Activated CD4-positive, alpha-beta T cell treated with anti-CD3 and anti-CD28 coated beads, Interleukin-2, amount 50 U/mL, for 1 hour (primary cell): ENCODE results near the gene TCERG1L.
"Not testable (repeated sequence)": the region's sequence is repeated elsewhere in the genome, so short reads cannot be mapped to it uniquely, and the experiment has no call there.

Experiments
- DNase-seq: peaks from one replicate; pipeline ENCODE4 v3.0.0-alpha.2; 2020

TCERG1L gene

GRCh38 chr10:131246775-131247174 is 64.7 kb downstream of the TCERG1L start:
- no peak for DNase-seq

GRCh38 chr10:131246089-131246488 is 65.4 kb downstream of the TCERG1L start:
- DNase-seq, result no peak

DNA sequence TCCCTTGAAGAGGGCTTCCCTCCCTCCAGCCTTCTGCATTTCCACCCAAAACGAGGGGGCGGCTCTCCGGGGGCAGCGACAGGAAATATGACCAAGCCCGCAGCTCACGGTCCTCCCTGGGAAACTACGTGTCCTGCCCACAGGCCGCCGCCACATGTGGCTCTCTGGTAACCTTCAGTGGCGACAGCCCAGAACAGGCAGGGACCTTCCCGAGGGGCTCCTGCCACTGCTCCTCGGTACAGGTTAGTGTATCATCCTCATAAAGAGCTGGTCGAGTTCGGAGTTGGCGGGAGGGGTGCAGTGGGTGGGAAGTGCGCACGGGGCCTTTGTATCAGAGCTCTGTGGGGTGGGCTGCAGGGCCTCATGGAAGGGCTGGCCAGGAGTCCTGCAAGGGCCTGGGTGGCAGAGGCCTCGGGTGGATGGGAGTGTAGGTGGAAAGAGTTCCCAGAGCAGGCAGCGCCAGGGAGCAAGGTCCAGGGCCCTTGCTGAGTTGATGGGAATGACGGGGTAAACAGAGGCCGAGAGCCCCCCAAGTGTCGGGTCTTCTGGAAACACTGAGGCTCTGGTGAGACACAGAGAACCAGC is 66.0 kb downstream of the TCERG1L start:
- no peak for DNase-seq

DNA sequence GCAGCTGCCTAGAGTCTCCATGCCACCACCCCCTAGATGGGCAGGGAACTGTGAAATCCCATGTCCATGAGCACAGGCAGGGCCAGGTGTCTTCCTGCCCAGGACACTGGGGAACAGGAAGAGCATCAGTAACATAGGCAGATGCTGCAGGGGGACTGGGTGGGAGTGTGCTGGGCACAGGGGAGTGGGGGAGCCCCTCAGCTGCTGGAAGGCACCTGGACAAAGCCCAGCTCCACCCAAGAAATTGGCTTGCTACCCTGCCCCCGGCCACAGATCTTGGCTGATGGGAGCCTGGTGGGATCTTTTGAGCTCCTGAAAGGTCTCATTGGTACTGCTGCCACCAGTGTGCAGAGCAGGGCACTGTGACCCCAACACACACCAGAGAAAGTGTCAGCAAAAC is 66.7 kb downstream of the TCERG1L start:
- DNase-seq, result no peak

DNA sequence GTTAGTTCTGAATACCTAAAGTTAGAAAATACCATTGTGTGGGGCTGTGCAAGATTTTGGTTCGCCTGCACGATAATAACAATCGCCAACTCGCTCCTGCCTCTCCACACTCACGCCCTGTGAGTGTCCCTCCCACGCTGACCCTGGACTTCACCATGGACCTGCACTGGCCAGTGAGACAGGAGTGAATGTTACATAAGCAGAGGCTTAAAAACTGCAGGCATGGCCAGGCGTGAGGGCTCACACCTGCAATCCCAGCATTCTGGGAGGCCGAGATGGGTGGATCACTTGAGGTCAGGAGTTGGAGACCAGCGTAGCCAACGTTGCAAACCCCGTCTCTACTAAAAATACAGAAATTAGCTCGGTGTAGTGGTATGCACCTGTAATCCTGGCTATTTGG is 68.4 kb downstream of the TCERG1L start:
- DNase-seq, result no peak

- no peak for DNase-seq
These were observed 69.5 kb downstream of the TCERG1L start for GRCh38 chr10:131242007-131242406.

GRCh38 chr10:131240691-131241090 is 70.8 kb downstream of the TCERG1L start:
- no peak for DNase-seq

DNA sequence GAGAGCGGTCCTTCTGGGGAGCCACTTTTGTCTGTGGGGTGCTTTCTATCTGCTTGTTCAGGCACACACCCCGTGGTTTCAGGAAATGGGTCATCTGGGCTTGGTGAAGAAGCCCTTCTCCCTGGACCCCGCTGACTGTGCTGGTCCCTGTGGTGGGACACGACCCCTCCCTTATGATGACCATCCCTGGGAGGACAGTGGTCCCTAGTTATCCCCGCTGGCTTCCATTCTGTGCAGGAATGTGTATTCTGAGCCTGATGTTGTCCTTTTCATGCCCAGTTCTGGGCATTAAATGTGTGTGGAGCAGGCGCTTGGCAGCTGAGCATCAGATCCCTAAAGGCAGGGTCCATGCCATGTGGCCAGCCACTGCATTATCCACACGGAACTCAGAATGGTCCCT is 71.6 kb downstream of the TCERG1L start:
- DNase-seq, result no peak

- DNase-seq, result no peak
These were observed 72.1 kb downstream of the TCERG1L start for GRCh38 chr10:131239450-131239849.

- DNase-seq, result no peak
These were observed 72.7 kb downstream of the TCERG1L start for GRCh38 chr10:131238669-131239280.

DNA sequence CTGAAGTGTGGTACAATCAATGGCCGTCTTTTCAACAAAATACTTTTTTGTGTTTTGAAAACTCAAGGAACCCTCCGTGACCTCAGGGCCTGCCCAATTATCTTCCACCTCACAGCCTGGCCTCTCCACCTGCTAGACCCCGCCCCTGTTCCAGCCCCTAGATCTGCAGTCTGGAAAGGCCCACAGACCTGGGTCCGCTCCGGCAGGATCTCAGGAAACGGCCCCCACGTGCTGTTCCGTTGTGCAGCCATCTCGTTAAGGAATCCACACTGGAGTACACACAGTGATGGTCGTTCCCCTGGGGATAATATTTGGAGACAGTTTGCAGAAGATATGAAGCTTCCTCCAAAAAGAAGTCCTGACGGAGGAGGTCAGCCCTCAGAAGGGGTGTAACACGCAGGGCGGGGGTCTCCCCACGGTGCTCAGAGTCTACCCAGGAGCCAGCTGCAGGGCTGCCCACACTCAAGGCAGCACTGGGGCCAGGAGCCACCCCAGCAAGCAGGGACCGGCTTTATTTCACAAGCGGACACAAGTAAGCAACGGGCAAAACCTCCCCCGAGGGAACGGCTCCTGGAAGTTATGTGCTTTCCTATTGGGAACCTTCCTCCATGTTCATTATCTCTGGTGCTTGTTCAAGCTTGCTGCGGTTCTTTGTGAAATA is 73.4 kb downstream of the TCERG1L start:
- DNase-seq, result no peak

DNA sequence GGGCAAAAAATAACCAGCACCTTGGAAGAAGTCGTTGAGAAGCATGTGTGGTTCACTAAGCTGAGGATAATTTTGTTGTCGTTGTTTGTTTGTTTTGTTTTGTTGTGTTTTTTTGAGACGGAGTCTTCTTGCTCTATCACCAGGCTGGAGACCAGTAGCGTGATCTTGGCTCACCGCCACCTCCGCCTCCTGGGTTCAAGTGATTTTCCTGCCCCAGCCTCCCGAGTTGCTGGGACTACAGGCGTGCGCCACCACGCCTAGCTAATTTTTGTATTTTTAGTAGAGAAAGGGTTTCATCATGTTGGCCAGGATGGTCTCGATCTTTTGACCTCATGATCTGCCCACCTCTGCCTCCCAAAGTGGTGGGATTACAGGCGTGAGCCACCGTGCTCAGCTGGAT is 76.9 kb downstream of the TCERG1L start:
- not testable (repeated sequence) for DNase-seq

DNA sequence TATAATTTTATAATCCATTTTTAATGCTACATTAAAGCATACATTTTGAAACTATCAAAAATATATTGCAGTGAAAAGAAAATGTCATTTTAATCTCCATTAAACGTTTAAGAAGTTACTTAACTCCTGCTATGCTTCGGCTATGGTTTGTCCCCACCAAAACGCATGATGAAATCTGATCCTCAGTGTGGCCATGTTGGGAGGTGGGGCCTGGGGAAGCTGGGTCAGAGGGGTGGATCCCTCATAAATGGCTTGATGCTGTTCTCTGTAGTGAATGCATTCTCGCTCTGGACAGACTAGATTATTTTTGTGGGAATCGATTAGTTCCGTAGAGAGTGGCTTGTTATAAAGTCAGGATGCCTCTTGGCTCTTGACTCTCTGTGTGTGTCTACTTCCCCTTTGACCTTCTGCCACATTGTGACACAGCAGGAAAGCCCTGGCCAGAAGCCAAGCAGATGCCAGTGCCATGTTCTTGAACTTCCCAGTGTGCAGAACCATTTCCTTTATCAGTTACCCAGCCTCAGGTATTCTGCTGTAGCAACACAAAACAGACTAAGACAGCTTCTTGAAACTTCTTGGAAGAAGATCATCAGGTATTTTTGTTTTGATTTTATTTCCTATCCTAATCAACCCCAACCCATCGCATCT is 77.8 kb downstream of the TCERG1L start:
- DNase-seq, result no peak

DNA sequence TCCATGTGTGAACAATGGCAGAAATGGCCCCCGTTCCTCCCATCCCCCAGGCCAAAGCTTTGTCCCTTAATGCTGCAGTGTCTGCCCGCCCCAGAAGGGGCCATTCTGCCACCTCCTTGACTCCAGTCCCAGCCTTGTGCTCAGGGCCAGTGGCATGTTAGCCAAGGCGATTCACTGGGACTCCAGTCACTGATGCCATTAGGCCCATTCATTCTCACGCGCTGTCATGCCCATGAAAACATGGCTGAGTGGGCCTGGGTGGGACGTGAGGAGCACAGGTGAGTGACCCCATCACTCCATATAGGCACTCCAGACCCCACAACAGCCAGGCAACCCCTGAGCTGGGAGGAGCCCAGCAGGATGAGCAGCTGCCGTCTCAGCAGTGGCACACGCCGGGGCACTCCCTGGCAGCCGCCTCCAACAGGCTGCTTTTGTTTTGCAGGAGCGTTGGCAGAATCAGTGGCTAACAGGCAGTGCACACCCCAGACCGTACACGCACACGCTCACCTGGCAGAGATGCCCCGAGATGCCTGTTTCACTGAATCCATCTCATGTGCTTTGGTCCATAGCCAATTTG is 79.5 kb downstream of the TCERG1L start:
- DNase-seq, result no peak

DNA sequence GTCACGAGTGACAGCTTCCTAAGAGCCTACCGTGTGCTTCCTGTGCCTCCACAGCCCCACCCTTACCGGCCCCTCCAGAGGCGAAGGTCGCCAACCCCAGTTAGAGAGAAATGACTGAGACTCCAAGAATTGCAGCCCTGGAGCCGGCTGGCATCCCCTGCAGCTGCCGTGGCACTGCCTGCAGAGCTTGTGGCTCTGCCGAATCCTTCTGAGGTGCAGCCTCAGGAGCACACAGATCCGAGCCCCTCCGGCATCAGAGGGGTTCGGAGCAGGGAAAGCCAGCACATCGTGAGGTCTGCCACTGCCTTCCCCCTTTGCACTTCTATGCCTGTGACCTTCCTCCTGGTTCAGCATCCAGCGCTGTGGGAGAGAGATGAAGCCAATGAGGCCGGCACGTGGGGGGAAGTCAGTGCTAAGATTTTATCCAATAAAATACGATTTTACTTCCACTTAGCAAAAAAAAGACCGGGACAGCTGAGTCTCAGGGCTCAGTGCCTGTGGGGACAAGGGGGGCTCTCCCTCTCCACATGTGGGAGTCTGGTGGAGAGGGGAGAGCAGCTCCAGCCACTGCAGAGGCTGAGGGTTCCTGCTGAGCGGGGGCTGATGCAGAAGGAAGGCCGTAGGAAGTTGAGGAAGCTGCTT is 80.1 kb downstream of the TCERG1L start:
- DNase-seq, result no peak

GRCh38 chr10:131230641-131231322 is 80.7 kb downstream of the TCERG1L start:
- DNase-seq, result no peak

DNA sequence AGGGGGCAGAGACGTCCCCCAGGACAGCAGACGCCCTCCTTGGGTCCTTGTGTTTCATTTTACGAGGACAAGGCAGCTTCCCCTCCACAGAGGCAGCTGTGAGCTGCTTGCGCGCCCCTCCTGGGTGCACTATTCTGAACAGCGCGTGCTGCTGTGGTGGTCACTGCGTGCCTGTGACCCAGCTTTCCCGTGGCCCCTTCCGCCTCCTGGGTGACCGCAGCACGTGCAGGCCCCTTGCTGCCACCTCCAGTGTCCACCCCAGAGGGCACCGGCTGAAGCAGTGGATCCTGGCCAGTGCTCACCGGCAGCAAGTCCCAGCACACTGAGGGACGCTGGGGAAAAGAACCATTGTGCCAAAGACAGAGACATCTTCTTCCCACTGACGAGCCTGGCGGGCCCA is 81.4 kb downstream of the TCERG1L start:
- DNase-seq, result no peak

- no peak for DNase-seq
These were observed 84.3 kb downstream of the TCERG1L start for GRCh38 chr10:131227163-131227740.

DNA sequence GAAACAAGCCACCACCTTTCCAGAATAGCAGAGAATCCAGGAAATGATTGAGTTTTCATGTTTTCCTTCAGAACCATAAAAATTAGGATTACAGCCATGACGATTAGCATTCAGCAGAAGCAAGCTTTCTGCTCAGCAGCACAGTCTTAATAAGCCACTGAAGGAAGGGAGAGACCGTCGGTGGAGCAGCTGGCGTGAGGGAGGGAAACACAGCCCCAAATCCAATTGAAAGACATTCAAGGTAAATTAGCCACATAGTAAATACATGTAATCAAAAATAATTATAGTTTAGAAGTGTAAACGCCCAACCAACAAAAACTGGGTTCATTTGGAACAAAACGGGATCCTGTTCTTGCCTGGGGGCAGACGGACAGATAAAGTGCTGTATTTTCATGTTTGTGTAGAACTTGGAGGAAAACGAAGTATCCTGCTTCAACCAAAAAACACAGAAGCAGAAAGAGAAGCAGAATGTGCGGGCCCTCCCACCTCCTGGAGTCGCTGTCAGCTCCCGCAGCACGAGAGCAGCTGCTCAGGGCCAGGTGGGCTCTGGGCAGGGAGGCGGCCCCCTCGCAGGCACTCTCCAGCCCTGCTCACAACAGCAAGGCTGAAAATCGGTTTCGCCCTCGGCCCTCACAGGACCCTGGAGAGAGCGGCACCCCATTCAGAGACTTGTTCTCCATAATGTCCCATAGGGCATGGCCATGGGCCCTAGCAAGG is 84.9 kb downstream of the TCERG1L start:
- no peak for DNase-seq

DNA sequence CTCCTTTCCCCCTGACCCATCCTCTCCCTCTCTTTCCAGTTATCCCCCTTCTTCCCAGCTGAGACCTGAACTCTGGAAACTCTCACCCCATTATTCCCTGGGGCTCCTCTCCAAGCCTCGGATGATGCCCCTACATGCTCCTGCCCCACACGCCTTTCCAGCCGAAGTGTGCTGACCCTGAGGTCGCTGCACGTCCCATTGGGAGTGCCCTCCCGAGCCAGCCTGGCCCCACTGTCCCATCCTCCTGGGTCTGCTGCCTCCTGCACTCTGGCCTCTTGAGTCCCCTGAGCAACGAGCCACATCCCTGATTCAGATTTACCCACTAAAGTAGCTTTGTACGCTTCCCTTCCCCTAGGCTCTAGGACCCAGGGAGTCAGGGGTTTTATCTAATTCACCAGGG is 87.4 kb downstream of the TCERG1L start:
- DNase-seq, result no peak

DNA sequence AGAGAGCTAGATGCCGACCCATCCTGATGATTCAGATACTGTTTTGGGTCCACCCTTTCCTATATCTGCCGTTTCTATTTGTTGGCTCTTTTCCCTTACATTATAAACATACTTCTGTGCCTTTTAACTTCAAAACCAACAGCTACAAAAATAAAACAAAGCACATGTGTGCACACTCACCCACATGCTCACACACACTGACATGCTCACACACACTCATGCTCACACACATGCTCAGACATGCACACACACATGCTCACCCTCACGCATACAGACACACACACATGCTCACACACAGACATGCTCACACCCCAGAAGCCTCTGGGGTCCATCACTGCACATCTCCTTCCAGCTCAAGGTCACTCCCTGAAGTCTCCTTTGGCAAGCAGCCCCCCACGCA is 88.1 kb downstream of the TCERG1L start:
- DNase-seq, result no peak

GRCh38 chr10:131222986-131223385 is 88.5 kb downstream of the TCERG1L start:
- DNase-seq, result no peak
